HG03097 (cell line): ENCODE measurements around the gene B4GAT1.

Experiments
- ATAC-seq: cut with Tn5 transposase; IDR thresholded peaks from one replicate; pipeline ENCODE4 v1.9.1; 2021; ENCODE audit not compliant: unreplicated experiment, low FRiP score

B4GAT1 gene

DNA sequence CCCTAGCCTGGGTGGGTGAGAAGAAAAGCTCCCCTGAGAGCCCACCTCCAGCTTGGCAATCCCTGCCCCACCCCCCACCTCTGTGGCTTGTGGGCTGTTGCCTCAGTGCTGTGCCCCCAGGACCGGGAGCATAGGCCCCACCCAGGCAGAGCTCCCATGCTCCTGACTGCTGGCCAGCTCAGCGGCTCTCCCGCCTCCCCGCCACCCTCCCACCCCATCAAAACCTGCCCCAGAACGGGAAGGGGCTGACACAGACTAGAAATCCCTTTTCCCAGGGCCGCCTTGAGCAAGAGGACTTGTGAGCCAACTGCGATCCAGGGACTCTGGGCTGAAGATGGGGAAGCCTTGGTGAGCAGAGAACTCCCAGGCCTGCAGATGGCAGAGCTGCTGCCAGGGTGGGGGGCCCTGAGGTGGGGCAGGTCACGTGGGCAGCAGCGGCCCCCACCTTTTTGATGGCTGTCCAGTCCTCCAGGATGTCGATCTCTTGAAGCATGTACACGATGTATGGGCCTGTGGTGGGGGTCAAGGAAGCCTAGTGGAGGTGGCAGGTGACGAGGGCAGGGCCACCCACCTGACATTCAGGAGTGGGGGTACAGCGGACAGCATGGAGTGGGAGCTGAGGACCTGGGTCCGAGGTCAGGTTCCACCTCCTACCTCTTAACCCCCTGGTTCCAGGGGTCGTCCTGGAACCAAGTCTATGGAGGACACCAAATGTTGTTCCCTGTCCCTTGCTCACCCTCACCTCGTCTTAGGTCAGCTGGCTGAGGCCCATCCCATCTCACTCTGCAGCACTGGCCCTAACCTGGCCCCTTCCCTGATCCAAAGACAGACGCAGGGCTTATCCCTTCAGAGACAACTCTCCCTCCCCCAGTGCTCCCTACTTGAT, 8.9 kb downstream of the B4GAT1 start:
- no peak for ATAC-seq

DNA sequence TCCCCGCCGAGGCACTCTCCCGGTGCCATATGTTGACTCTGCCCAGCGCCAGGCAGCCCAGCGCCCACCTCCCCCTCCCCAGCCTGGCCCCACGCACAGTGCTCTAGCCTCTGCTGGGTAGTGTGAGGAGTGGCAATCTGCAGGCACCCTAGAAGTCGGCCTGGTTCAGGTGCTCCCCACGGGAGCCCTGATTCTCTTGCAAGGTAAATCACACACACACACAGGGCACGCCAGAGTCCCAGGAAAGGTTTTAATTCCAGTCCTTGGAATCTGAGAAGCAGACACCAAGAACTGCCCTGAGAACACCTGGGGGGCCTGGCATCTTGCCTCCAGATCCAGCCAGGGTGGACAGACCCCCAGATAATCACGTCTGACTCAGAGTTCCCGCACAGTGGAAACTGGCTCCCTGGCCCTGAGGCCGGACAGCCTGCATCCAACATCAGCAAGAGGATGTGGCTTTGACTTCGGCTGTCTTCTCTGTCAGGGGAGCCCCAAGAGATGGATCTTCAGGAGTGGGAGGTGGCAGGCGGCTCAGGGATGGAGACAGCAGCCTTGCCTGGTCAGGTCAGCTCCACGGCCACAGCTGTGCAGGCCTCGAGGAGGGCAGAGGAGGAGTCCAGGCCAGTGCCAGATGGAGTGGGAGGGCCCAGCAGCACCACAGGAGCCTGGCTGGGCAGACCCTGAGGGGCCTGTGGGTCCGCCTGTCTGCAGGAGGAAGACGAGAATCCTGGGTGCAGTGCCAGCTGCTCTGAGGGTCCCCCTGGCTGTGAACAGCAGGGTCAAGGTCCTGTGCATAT, 10.1 kb downstream of the B4GAT1 start:
- ATAC-seq, result no peak

DNA sequence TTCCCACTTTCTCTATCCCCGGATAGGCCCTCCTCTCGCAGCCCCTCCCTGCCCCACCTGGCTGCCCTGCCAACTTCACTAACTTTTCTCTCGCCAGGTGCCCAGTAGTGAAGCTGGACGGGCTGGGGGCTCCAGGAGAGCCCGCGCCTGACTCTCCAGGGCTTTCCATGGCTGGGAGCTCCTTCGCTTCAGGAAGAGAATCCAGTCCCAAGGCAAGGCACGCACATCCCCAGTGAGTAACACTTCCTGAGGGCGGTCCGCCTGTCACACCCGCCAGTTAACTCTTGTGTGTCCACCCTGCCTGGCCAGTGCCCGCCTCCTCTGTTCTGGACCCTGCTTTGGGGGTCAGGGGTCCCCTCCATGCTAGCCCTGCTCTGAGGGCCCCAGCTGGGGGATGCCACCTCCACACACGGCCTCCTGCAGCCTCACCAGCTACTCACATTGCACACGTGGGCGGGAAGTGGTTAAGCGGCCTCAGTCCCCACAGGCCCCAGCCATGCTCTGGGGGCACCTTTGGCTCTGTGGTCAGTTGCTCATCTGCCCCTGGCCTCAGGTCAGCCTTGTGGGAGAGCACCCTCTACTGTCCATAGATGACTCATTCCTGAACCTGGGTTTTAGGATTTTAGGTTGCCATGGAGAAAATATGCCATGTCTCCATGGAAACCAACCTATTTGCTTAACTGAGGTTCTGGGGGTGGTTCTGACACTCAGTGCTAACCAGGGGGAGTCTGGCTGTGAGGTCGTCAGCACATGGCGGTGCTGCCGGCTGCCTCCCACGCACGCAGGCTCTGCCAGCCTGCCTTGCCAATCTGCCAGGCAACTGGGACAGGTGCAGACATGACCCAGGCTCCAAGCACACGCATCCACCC, 11.0 kb downstream of the B4GAT1 start, which contains the start of gene RIN1:
RIN1 (minus strand) TSS at position 201 of the 869 bp plus-strand sequence; CDS start at position 169, 32 bp downstream.
- no peak for ATAC-seq

DNA sequence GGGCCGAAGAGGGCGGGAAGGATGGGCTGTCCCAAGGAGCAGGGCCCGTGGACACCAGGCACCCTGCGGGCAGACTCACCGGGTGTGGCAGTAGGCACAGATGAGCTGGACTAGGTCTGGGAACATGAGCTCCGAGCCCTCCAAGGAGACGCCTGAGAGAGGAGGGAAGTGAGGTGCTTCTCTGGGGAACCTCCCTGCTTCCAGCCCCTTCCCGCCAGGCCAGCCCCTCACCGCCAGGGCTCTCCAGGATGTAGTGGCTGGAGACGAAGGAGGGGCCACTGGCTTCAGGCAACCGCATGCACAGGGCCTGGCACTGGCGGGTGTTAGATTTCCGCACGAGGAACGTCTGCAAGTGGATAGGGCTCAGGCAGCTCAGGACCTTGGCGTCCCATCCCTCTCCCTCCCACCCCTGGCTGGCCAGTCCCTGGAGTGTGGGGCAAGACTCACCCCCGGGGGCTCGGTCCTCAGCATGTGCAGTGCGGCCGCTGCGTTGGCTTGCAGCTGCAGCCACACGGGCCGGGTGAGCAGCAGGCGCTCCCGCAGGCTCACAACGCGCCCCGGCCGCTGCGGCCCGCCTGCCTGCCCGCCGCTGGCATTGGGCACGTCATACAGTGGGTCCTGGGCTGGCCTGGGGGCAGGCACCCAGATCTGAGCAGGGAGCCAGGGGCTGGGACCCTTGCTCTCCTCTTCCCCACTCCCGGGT, 11.7 kb downstream of the B4GAT1 start:
- no peak for ATAC-seq

DNA sequence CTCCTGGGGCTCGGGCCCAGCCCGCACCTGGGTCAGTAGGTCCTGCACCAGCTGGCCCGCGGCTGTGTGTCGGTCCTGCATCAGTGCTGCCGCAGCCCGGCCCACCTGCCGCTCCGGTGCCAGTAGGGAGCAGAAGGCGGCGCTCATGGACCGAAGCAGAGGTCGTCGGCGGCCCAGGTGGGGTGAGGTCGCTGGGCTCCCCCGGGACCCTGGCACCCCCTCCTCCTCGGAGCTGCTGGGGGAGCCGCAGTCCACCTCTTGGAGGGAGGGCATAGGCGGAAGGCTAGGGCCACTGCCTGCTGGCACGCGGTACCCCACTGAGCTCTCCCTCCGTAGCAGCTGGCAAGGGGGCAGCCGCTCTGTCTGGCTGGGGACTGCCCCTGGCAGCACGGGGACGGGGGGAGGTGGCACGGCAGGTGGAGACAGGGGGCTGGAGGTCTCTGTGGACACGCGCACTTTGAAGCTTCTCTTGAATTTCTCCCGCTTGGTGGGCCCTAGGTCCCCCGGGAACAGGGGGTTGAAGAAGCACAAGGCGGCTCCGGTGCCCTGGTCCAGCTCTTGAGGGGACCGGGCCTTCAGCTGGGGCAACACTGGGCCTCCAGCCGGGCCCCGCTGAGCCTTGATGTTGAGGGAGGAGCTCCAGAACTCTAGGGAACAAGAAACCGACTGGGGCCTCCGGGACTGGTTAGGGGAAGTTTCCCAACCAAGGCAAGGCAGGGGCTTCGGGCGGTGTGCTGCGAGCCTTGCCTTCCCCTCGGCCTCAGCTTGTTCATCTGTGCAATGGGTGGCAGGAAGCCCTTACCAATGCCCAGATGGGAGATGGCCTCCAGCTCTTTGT, 12.6 kb downstream of the B4GAT1 start:
- no peak for ATAC-seq

DNA sequence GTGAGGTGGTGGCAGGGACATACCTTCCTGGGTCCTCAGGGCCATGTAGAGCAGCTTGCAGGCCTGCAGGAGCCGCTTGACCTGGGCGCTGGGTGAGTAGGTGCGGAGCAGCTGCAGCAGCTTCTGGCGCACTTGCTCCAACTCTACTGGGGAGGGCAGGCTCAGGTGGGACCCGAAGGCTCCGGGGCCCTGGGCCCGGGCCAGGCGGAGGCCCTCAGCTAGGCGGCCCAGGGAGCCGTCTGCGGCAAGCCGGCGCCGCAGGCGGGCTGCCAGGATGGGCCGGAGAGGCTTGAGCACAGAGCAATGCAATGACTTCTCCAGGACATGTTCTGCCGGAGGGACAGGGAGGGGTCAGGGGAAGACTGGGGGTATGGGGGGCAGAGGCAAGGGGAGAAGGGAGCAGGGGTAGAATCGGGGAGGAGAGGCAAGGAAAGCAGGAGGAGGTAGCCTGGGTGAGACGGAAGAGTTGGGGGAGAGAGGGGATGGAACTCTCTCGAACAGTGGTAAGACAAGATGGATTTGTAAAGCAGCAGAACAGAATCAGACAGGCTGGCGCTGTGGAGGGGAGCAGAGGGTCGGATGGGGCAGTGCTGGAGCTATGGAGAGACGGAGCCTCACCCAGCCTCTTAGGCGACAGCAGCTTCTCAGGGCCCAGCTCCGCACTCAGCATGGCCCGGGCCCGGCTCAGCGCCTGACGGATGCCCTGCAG, 13.4 kb downstream of the B4GAT1 start:
- ATAC-seq, result no peak

DNA sequence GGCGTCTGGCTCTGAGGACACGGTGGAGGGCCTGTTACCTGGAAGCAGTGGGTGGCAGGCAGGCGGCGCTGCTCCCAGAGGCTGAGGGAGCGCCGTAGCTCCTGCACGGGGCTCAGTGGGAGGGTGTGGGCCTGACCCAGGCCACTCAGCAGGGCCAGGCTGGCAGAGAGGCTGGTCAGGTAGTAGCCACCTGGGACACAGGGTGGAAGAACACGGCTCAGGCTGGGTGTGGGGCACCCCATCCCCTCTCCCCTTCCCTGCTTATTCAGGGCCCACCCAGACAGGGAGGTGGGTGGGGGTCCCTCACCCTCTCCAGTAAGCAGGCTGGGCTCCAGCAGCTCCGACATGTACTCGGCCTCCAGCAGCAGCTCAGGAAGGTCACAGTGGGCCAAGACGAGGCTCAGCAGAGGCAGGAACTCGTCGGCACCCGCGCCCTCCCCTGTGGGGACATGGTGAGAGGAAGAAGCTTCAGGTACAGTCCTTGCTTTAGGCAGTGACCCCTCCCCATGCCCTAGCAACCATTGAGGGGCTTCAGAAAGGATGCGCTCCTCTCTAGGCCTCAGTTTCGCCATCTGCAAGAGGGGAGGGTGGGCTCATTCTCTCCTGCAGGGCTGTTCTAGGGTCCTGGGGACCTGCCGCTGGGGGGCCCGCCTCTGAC, 14.1 kb downstream of the B4GAT1 start:
- no peak for ATAC-seq

DNA sequence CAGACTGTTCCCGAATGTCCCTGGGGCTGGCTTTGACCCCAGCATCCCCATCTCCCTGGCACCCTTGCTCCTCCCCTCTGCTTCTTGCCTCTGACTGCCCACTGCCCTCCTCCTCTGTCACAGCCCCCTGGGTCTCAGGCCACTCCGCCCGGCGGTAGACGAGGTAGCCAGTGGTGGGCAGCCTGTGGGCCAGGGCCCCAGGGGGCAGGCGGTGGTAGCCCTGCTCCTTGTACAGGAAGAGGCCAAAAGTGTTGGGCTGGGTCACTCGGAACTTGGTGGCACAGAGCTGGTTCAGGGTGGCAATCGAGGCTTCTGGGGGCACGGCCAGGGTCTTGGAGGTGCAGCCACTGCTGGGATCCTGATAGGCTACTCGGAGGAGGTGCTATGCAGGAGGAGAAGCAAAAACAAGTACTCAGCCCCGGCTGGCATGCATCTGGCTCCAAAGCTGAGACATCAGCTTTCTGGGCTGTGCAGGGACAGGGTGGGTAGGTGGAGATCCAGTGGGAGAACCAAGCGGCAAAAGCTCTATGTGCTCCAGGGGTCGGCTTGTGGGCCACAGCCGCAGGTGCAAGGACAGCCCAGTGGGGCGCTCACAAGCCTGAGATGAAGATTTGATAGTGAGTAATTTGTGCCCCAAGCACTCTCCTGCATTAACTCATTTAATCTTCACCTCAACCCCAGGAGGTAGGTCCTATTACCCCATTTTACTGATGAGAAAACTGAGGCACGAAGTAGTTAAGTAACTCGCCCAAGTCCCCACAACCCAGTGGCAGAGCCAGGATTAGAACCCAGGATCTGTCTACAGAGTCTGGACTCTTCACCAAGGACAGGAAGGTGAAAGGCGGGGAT, 14.8 kb downstream of the B4GAT1 start:
- ATAC-seq, result no peak

DNA sequence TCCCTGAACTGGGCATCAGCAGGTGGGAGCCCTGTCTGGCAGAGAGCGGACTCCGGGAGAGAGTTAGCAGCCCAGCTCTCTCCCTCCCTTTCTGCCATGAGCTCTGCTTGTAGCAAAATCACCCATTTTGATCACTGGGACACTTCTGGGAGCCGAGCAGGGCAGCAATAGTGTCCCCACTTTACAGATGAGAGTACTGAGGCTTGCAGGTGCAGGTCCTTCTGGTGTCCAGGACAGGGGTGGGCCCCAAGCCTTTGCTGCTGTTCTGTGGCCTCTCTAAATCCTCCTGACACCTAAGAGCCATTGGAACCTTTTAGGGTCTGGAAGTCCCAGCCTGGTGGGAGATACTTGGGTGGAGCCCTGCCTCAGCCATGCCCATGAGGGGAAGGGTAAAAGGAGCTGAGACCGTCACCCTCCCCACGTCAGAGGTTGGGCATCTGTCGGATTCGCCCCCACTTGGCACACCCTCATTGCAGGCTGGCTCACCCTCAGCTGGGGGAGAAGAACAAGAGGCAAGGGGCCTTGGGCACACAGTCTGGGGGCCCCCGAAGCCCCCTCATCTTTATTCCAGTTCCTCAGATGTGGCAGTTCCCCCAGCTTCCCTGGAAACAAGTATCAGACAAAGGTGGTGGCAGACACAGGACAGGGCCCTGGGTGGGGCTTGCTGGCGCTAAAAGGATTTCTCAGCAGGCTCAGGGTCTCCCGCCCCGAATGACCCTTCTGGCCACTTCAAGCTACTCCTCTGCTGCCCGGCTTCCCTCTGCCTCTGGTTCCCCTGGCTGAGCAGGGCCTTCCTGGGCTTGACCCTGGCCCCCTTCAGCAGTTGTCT, 15.7 kb downstream of the B4GAT1 start:
- ATAC-seq, result no peak

DNA sequence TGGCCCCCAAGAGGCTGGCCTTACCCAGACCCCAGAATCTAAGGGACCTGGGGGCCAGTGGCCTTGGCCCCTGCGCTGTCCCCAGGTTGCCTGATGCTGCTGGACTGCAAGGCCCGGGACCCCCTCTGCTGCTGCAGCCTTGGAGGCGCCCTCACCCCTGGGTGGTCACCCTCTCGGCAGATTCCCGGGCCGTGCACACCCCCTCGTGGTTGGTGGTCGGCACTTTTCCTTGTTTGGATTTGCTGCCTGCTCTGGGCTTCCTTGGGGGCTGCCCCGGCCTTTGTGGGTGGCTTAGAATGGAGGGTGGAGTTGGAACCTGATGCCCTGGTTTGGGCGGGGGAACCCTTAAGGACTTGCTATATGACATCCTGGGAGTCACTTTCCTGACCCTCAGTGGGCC, 16.5 kb downstream of the B4GAT1 start:
- ATAC-seq, result no peak

DNA sequence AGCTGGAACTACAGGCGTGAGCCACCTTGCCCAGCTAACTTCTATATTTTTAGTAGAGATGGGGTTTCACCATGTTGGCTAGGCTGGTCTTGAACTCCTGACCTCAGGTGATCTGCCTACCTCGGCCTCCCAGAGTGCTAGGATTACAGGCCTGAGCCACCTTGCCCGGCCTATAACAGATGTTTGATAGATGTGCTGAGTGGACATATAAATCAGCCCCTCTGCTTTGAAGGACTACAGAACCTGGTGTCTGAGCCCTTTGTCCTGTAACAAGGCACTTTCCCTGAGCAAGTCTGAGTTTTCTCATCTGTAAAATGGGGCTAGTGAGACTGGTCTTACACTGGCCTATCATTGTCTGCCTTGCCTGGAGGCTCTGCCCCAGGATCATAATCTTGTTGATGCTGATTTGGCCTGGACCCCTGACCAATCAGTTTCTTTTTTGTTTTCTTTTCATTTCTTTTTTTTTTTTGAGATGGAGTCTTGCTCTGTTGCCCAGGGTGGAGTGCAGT, 18.2 kb downstream of the B4GAT1 start:
- ATAC-seq, result no peak

DNA sequence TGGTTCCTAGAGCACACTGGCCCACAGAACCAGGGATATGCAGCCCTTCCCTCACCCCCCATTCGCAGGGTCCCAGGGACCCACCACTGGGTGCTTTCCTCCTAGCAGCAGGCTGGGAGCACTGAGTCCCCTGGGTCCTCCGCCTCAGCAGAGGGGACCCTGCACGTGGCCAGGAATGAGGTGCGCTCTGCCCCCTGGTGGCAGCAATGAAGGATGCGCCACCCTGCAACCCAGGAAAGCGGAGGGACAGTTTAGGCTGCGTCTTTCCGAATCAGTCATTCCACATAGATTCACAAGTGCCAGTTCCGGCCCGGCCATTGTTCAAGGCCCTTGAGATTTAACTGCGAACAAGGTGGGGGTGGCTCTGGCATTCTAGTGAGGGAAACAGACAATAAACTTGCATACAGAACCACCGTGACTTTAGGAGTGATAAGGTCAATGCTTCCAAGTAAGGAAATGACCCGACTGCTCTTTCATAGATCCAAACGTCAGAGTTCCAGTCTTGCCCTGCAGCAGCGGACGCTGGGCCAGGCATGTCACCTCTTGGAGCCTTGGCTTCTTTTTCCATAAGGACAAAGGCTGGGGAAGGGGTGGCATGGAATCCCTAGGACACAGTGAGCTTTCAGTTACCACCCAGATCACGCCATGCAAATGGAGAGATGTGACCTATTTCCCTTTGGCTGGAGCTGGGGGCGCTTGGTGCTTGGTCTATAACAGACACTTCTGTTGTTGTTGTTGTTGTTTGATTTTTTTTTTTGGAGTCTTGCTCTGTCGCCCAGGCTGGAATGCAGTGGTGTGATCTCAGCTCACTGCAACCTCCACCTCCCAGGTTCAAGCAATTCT, 18.9 kb downstream of the B4GAT1 start:
- ATAC-seq, result no peak

DNA sequence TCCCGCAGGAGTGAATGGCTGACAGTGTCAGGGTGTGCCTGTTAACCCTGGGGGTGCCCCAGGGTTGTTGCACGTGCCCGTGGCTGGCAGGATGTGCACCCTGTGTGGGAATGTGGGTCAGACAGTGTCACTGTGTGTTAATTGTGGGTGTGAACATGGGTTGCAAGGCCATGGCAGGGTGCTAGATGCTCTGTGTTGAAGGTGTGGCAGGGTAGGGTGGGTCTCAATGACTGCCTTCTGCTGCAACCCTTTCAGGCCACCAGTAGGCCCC, 19.5 kb downstream of the B4GAT1 start:
- ATAC-seq, result no peak

DNA sequence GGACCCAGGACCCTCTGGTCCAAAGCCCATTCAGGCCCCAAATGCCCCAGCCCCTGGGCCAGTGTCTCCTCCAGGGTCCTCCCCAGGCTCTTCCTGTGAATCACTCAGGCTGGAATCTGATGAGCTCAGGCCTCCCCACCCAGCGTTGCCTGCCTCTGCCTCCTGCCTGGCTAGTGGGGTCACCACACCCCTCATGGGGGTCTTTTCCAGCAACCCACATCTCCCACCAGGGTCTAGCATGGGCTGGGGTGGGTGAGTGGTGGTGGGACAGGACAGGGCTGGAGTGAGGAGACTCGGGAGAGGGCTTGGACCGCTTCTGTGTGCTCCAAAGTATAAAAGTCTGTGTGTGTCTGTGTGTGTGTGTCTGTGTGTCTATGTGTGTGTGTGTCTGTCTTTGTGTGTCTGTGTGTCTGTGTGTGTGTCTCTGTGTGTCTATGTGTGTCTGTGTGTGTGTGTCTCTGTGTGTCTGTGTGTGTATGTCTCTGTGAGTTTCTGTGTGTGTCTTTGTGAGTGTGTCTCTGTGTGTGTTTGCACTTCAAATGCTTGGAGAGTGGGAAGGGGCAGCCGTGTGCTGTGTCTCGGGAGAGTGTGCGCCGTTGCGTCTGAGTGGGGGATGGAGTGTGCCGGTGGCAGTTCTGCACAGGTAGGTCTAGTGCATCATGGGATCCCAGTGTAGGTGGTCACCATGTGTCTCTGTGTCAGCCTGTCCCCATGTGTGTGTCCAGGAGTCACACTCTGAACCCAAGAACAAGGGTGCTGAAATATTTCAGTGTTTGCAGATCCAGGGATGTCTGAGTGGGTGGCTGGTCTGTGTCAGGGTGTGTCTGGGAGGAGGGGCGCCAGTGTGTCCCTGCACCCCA, 20.0 kb downstream of the B4GAT1 start:
- ATAC-seq, result no peak
